Epithelial cell of esophagus (primary cell): ENCODE data around the gene RUNX2.
A peak's percentile ranks its signal among the peaks of the same experiment; 100 is the strongest.

Source experiments
- DNase-seq: peaks from one replicate; pipeline ENCODE4 v3.0.0; 2010; ENCODE audit warnings: low read depth
- H3K4me3 ChIP-seq: 2 replicates; pipeline ENCODE4 v1.5.1; 2011; ENCODE audit warnings: mild to moderate bottlenecking, low read length, control low read depth
- TF ChIP-seq, protein P1 (sequence below): IDR thresholded peaks from 2 replicates; pipeline ENCODE4 v1.5.1; 2011; ENCODE audit warnings: low read depth, mild to moderate bottlenecking, low read length, control low read depth, inconsistent platforms; ENCODE audit not compliant: insufficient read depth; ENCODE audit errors: missing control alignments

The RUNX2 gene

DNA sequence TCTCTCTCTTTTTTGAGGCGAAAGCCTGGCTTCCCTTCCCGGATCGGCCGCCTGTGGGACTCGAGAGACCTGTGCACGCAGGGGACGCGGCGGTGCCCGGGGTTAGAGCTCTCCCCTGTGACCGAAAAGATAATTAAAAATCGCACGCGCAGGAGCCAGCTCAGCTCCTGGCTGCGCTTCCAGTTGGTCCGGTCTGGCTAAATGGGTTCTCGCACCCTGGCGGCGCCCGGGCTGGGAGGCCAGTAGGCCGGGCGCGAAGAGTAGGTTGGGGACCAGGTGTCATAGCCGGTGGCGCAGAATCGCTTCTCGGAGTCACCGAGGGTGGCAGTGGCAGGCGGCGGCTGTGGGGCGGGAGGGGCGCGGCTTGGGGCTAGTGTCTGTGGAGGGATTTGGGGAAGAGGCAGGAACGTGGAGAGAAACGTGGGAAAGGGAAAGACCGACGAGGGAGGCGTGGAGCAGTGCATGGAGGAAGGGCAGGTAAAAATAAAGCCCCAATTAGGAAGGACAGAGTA is 91.5 kb downstream of the RUNX2 start:
- peak overlapping the region; percentile 60 for H3K4me3 ChIP-seq
- peak; percentile 81 for DNase-seq
- TF ChIP-seq, protein P1, sequence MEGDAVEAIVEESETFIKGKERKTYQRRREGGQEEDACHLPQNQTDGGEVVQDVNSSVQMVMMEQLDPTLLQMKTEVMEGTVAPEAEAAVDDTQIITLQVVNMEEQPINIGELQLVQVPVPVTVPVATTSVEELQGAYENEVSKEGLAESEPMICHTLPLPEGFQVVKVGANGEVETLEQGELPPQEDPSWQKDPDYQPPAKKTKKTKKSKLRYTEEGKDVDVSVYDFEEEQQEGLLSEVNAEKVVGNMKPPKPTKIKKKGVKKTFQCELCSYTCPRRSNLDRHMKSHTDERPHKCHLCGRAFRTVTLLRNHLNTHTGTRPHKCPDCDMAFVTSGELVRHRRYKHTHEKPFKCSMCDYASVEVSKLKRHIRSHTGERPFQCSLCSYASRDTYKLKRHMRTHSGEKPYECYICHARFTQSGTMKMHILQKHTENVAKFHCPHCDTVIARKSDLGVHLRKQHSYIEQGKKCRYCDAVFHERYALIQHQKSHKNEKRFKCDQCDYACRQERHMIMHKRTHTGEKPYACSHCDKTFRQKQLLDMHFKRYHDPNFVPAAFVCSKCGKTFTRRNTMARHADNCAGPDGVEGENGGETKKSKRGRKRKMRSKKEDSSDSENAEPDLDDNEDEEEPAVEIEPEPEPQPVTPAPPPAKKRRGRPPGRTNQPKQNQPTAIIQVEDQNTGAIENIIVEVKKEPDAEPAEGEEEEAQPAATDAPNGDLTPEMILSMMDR, result peak; percentile 44

DNA sequence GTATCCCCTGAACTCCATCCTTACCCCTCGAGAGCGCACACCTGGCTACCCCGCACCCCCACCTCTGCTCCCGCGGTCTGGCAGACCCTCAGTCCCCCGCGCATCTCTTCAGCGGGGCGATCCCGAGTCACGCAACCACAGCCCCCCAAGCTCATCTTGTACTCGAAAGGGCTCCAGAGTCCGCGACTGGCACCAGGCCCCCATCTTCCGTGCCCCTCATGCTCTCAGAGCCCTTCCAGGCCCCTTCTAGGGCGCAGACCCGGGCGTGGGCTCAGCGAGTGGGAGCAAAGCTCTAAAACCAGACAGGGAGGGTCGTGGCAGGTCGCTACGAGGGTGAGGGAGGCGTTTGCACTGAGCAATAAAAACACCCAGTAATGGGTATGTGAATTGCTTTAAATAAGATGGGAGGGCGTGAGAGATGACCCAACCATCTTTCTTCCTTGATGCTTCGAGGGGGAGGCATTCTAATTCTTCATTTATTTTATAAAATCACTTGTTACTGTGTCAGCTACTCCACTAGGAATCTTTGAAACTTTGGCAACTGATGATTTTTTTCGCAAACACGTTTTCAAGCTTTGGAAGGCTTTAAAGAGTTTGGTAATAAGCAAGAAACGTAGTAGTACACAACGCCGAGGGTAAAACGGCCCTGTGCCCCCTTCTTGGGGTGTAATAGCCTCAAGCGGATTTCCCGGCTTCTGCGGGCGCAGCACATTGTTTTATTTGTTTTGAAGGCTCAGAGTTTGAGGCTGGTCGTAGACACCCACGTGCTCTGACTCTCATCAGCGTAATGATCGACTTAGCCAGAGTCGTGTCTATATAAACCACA is 92.2 kb downstream of the RUNX2 start:
- DNase-seq, result peak; percentile 64
- peak overlapping the region; percentile 60 for H3K4me3 ChIP-seq
- TF ChIP-seq, protein P1, result no peak

DNA sequence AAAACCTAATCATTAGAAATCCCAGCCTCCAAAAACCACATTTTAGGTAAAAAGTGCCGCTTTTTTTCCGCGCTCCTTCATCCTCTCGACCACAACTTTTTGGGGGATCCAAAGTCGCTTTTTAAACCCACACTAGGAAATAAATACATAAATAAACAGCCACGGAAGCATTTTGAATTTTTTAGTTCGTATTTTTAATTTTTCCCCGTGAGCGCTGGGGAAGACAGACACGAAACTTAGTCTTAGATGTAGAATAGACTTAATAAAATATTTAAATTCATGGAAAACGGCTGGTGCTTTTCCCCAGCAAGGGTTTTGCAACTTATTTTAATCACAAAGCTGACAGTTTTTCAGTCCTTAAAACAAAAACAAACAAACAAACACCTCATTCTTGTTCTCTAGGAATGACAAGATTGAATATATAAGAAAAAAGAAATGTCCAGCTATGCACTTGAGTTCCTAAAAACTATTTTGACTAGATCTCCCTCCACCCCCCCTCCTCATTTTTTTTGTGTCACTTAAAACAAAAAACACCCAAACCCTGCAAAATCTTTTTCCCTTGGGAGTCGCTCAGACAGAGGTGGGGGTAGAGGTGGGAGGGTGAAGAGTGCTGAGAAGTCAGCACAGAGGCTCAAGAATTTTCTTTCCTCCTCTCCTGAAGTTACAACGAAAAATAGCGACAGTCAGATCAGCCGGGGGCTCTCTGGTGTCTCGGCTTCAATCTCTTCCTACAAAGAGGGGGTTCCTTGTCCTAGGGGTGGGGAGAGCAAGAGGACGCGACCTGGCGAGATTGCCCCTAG is 93.0 kb downstream of the RUNX2 start:
- H3K4me3 ChIP-seq, result peak overlapping the region; percentile 60
- no peak for DNase-seq
- TF ChIP-seq, protein P1, result no peak

DNA sequence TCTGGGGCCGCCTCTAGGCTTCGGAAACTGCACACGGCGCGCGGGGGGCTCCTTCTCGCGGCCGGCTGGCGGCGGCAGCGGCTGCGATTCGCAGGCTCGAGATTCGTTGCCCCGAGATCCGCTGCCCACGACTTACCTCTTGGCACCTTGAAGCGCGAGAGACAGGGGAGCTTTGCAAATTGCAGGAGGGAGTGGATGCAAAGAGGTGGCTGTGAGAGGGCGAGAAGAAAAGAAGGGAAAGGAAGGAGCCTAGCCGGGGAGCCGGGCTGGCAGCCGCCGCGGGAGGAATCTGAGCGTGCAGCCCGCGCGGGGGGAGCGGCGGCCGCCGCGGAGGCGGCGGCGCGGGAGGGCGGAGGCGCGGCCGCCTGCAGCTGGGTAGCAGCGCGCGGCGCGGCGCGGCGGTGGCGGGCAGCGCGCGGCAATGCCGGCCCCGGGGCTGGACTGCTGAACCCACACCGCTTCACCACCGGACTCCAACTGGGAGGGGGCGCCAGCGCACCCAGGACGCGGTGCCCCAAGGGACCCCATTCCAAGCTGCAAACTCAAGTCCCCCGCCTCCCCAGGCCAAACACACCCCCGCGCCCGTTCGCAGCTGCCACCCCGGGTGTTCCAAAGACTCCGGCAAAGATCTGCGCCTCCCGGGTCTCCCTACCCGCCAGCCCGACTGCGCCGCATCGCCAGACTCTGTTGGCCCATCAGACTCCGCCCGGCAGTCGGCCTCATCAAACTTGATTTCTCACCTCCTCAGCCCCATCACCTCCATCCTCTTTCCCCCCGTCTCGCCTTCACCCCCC is 93.8 kb downstream of the RUNX2 start:
- TF ChIP-seq, protein P1, result no peak
- DNase-seq, result peak; percentile 58
- H3K4me3 ChIP-seq, result peak overlapping the region; percentile 62

DNA sequence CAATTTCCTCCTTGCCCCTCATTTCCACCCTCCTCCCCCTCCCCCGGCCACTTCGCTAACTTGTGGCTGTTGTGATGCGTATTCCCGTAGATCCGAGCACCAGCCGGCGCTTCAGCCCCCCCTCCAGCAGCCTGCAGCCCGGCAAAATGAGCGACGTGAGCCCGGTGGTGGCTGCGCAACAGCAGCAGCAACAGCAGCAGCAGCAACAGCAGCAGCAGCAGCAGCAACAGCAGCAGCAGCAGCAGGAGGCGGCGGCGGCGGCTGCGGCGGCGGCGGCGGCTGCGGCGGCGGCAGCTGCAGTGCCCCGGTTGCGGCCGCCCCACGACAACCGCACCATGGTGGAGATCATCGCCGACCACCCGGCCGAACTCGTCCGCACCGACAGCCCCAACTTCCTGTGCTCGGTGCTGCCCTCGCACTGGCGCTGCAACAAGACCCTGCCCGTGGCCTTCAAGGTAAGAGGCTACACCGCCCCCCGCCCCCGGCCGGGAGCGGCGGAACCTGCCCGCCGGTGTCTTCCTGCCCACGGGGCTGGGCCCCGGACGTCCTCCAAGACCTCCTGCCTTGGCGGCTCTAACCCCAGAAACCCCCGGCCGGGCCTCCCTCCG is 94.5 kb downstream of the RUNX2 start:
- TF ChIP-seq, protein P1, result no peak
- DNase-seq, result peak; percentile 56
- peak overlapping the region; percentile 62 for H3K4me3 ChIP-seq
